Central memory CD8-positive, alpha-beta T cell (primary cell): ENCODE measurements around the gene CCDC69.
A peak's percentile ranks its signal among the peaks of the same experiment; 100 is the strongest.

Experiments
- ATAC-seq: fragments of 150-1000 bp; cut with Tn5 transposase; replicated peaks from 2 replicates; pipeline ENCODE4 v1.10.0; 2022; ENCODE audit warnings: mild to moderate bottlenecking, moderate FRiP score, moderate number of reproducible peaks; ENCODE audit not compliant: poor library complexity, severe bottlenecking; ENCODE audit errors: extremely low read depth
- DNase-seq, 2 donors: peaks; one replicate each; pipeline ENCODE4 v3.0.0; 2021; ENCODE audit warnings: low spot score in 2 of 2
- H3K27ac Mint-ChIP-seq: one replicate; pipeline ENCODE4 v1.8.0; 2022; ENCODE audit warnings: low read depth, mild to moderate bottlenecking, moderate library complexity, mixed read lengths
- H3K27me3 Mint-ChIP-seq: one replicate; pipeline ENCODE4 v1.8.0; 2022; ENCODE audit warnings: mixed read lengths
- H3K36me3 Mint-ChIP-seq: one replicate; pipeline ENCODE4 v1.8.0; 2022; ENCODE audit warnings: mild to moderate bottlenecking, moderate library complexity, mixed read lengths; ENCODE audit not compliant: insufficient read depth
- H3K4me1 Mint-ChIP-seq: one replicate; pipeline ENCODE4 v1.8.0; 2022; ENCODE audit warnings: mixed read lengths
- H3K4me3 Mint-ChIP-seq: one replicate; pipeline ENCODE4 v1.8.0; 2022; ENCODE audit warnings: mild to moderate bottlenecking, moderate library complexity, mixed read lengths
- H3K9me3 Mint-ChIP-seq: one replicate; pipeline ENCODE4 v1.8.0; 2022; ENCODE audit warnings: mixed read lengths

The CCDC69 gene

DNA sequence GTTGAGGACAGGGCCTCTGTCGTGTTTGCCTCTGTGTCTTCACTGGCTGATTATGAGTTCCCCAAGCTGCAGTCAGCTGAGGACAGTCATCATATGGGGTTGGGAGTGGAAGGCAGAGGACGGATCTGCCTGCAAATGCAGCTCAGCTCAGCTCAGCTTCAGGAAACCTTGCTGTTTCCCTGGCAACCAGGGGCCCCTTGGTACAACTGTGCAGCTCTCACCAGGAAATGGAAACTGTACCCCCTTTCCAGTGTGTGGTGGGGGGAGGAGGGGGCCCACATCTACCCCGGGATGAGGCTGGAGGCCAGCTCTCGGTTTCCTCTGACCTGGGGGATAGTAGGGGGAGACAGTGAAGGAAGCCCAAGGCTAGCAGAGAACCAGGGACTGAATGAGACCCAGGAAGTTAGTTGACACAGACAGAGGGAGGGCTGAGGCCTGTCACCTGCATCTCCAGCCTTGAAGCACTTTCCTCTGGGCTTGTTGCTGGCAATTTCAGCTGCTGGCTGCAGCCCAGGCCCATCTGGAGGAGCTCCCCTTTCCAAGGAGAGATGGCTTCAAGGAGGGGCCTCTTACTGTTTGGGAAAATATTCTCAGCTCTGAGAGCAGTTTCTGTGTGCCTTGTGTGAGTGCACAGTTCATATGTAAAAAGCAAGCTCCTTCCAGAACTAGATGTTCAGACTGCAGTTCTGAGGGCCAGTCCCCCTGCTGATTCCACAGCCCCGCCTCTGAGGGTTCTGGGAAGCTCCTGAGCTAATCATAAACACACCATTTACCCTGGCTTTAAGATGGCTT lies 73.2 kb downstream of the CCDC69 start:
- Mint-ChIP-seq H3K27me3 (no peaks in the 10 kb centered on the region), H3K36me3 (peaks cover 31% of the 10 kb centered on the region), H3K9me3 (no peaks in the 10 kb centered on the region), H3K4me1 (peaks cover 100% of the 10 kb centered on the region), H3K4me3 (peak overlapping the region; percentile 76), H3K27ac (peak overlapping the region; percentile 94)
- ATAC-seq (peak; percentile 89), DNase-seq (peak; percentile 49 to 69)

DNA sequence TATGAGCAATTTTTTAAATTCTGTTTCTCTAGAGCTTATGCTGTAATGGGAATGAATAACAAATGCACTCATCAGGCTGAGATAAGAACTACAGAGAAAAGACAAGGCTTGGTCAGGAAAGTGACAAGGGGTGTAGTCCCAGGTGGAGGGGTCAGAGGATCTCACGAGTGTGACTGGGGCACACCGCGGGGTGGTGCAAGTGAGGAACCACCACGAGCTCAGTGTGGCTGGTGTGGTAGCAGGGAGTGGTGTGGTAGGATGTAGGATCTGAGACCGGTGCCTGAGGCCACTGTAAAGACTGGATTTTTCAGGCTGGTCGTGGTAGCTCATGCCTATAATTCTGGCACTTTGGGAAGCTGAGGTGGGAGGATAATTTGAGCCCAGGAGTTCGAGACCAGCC lies 75.3 kb downstream of the CCDC69 start:
- Mint-ChIP-seq H3K4me1 (peaks cover 100% of the 10 kb centered on the region), H3K27ac (peak overlapping the region; percentile 94), H3K9me3 (no peaks in the 10 kb centered on the region), H3K4me3 (peak overlapping the region; percentile 76), H3K36me3 (peaks cover 30% of the 10 kb centered on the region), H3K27me3 (no peaks in the 10 kb centered on the region)
- DNase-seq, result no peak
- no peak for ATAC-seq

DNA sequence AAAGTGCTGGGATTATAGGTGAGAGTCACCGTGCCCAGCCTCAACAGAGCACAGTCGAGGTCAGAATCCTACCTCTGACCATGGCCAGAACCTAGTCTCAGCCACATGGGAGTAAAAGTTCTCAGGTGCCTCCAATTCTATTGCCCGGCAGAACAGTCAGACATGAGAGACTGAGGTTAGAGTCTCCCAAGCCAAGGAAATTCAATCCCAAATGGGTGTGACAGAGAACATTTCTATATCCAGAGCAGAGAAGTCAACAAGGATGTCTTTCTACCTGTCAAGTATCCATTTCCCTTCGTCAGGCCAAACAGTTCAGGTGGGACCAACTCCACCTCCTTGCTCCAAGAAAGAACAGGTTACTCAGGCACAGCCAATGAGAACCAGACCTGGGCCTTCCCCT lies 76.9 kb downstream of the CCDC69 start:
- Mint-ChIP-seq H3K9me3 (no peaks in the 10 kb centered on the region), H3K4me1 (peaks cover 100% of the 10 kb centered on the region), H3K36me3 (peaks cover 36% of the 10 kb centered on the region), H3K4me3 (peak overlapping the region; percentile 18), H3K27ac (peak overlapping the region; percentile 72), H3K27me3 (no peaks in the 10 kb centered on the region)
- ATAC-seq (no peak), DNase-seq (no peak)

DNA sequence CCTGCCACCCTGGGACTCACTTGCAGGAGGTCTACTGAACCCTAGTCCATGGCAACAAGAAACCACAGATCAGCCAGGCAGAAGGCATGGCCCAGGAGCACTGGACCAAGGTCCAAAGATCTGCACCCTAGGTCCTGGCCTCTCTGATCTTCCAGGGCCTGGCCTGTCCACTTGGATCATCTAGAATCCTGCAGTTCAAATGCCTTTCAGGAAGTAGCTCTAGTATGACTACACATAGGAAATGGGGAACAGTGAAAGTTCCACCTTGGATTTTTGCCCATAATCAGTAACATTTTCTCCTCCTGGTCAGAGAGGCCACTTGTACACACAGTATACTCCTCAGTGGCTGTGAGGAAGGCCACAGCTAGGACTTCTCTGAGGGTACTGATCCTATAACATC lies 77.8 kb downstream of the CCDC69 start:
- peaks cover 100% of the 10 kb centered on the region for H3K4me1 Mint-ChIP-seq
- no peaks in the 10 kb centered on the region for H3K27me3 Mint-ChIP-seq
- peaks cover 39% of the 10 kb centered on the region for H3K36me3 Mint-ChIP-seq
- DNase-seq (no peak), ATAC-seq (no peak)
- no peaks in the 10 kb centered on the region for H3K9me3 Mint-ChIP-seq
- H3K4me3 Mint-ChIP-seq, result peak overlapping the region; percentile 72
- H3K27ac Mint-ChIP-seq, result peak overlapping the region; percentile 91

DNA sequence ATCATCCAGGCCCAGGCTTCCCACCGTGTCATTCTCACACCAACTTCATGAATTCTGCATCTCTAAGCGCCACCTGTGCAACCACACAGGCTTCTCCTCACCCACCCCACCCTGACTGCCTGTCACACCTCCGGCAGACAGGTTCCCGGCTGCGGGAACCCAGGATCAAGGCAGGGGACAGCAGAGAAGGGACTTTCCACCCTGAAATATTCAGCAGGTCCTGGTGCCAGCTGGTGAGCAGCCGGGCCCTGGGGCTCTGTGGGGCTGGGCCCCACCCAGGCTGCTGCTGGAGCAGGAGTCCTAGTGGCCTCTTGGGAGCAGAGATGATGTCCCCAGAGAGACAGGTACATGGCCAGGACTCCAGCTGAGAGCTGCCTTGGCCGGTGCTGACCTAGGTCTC lies 79.0 kb downstream of the CCDC69 start:
- H3K27ac Mint-ChIP-seq, result peak overlapping the region; percentile 91
- H3K27me3 Mint-ChIP-seq, result no peaks in the 10 kb centered on the region
- no peaks in the 10 kb centered on the region for H3K9me3 Mint-ChIP-seq
- ATAC-seq, result no peak
- peak overlapping the region; percentile 72 for H3K4me3 Mint-ChIP-seq
- DNase-seq, result no peak
- H3K36me3 Mint-ChIP-seq, result peaks cover 37% of the 10 kb centered on the region
- H3K4me1 Mint-ChIP-seq, result peaks cover 94% of the 10 kb centered on the region

DNA sequence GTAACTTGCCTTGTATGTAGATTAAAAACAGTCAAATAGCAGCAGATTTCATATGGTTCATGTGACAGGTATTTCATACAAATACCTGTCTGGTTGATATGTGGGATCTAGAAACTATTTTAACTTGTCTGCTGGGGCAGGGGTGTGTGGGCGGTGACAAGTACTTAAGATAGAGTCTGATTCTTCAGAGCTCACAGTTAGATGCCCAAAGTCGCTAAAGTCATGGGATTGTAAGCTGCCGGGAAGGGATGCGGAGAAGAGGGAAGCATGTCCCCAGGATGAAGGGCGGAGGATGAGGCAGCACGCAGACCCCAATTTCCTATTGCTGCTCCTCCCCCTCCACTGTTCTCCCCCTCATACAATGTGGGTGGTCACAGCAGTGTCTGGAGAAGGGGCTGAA lies 79.6 kb downstream of the CCDC69 start:
- Mint-ChIP-seq H3K27ac (peak overlapping the region; percentile 75), H3K4me3 (peak overlapping the region; percentile 72), H3K27me3 (no peaks in the 10 kb centered on the region), H3K36me3 (peaks cover 40% of the 10 kb centered on the region), H3K4me1 (peaks cover 91% of the 10 kb centered on the region), H3K9me3 (no peaks in the 10 kb centered on the region)
- DNase-seq, result no peak
- no peak for ATAC-seq

DNA sequence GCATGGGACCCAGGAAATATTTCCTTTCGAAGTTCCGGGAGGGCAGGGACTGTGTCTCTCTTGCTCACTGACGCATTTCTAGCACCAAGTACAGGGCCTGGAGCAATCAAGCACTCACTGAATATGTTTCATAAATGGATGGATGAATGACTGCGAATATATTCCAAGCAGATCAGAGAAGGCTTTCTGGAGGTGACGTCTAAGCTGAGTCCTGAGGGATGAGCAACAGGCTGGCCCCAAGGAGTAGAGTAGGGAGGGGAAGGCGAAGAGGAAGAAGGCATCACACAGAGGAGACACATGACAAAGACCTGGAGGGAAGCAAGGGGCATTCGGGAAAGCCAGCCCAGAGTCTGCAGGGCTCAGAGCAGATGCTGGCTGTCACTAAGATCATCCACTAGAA lies 80.2 kb downstream of the CCDC69 start:
- ATAC-seq (no peak), DNase-seq (no peak)
- peak overlapping the region; percentile 75 for H3K27ac Mint-ChIP-seq
- H3K27me3 Mint-ChIP-seq, result no peaks in the 10 kb centered on the region
- H3K4me1 Mint-ChIP-seq, result peaks cover 91% of the 10 kb centered on the region
- H3K9me3 Mint-ChIP-seq, result no peaks in the 10 kb centered on the region
- peaks cover 45% of the 10 kb centered on the region for H3K36me3 Mint-ChIP-seq
- peak overlapping the region; percentile 72 for H3K4me3 Mint-ChIP-seq

DNA sequence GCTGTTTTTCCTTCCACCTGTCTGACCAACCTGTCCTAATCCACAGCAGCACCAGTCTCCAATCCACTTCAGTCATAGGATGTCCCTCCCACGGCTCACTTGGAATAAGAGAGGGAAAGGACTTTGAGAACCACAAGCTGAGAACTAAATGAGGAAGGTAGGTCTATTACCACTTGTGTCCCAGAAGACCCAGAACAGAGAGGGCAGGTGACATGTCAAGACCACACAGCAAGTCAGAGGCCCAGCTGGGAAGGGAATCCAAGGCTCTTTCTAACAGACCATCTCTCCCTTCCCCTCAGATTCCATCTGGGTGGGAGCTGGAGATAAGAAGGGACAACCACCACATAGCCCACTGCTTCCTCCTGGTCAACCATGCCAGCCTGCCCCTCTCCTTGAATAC lies 81.0 kb downstream of the CCDC69 start:
- H3K27ac Mint-ChIP-seq, result peak overlapping the region; percentile 75
- peak overlapping the region; percentile 72 for H3K4me3 Mint-ChIP-seq
- H3K27me3 Mint-ChIP-seq, result no peaks in the 10 kb centered on the region
- peaks cover 91% of the 10 kb centered on the region for H3K4me1 Mint-ChIP-seq
- DNase-seq, result no peak
- H3K36me3 Mint-ChIP-seq, result peaks cover 51% of the 10 kb centered on the region
- no peak for ATAC-seq
- no peaks in the 10 kb centered on the region for H3K9me3 Mint-ChIP-seq

DNA sequence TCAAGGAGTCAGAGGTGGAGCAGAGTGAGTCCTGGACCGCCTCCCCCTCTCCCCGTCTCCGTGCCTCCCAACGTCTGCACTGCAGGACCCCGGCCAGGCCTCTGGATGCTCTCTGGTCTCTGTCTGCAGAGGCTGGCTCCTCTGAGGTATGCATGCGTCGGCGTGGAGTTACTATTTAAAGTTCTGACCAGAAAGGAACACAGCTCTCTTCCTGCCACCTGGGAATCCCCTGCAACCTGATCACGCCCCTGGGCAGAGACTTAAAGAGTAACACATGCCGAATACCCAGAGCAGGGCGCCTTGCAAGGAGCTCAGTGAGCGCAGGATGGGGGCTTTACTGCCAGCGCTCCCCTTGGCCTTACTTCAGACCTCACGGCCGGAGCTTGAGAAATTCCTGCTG lies 82.4 kb downstream of the CCDC69 start:
- H3K4me3 Mint-ChIP-seq, result peak overlapping the region; percentile 72
- peaks cover 57% of the 10 kb centered on the region for H3K36me3 Mint-ChIP-seq
- H3K27me3 Mint-ChIP-seq, result no peaks in the 10 kb centered on the region
- H3K4me1 Mint-ChIP-seq, result peaks cover 91% of the 10 kb centered on the region
- peak overlapping the region; percentile 75 for H3K27ac Mint-ChIP-seq
- peak; percentile 34 for ATAC-seq
- no peaks in the 10 kb centered on the region for H3K9me3 Mint-ChIP-seq
- peak in 1 of 2 donors; percentile 44 for DNase-seq

DNA sequence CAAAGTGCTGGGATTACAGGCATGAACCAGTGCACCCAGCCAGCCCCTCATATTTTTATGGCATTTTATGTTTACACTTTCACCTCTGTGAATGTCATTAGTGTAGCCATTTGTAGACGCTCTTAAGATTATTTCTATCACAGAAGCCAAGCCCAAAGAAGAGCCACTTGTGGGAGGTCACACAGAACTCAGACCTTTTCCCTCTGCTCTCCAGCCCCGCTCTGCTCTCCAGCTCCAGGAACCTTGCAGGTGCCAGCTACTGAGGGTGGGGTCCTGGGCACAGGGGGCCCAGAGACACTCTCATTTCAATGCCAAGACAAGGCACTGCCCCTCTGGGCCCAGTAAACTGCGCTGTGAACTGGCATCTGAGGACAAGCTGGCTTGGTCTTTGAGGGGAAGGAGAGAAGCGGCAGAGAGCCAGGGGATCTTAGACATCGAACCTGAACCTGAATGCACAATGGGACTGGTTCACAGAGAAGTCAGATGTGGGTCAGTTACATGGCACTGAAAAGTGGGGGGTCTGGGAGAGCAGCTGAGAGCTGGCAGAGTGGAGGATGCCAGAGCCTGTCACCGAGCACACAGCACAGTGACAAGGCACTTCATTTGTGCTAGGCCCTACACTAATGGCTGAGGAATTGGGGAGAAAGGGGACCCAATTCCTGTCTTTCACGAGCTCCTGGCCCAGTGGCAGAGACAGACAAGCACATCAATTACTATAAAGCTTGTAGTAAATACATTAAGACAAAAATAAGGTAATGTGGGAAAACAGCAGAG lies 83.0 kb downstream of the CCDC69 start:
- Mint-ChIP-seq H3K4me1 (peaks cover 89% of the 10 kb centered on the region), H3K27me3 (no peaks in the 10 kb centered on the region), H3K9me3 (no peaks in the 10 kb centered on the region), H3K4me3 (peak overlapping the region; percentile 72), H3K27ac (peak overlapping the region; percentile 75), H3K36me3 (peaks cover 63% of the 10 kb centered on the region)
- no peak for DNase-seq
- ATAC-seq, result no peak

DNA sequence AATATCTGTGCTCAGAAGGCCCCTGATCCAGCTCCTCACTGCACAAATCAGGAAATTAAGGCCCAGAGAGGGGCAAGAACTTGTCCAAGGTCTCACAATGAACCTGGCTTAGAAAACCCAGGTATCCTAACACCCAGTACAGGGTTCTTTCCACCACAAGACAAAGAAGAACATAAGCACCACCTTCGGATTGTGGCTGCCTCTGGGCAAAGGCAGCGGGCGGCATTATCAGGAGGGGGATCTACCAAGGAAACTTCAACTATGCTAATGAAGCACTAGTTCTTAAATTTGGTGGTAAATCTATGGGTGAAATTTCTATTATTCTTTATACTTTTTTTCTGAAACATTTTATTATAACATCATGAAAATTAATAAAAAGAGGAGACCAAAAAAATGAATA lies 84.2 kb downstream of the CCDC69 start:
- ATAC-seq, result no peak
- H3K4me1 Mint-ChIP-seq, result peaks cover 81% of the 10 kb centered on the region
- no peaks in the 10 kb centered on the region for H3K27me3 Mint-ChIP-seq
- H3K36me3 Mint-ChIP-seq, result peaks cover 70% of the 10 kb centered on the region
- H3K9me3 Mint-ChIP-seq, result no peaks in the 10 kb centered on the region
- H3K27ac Mint-ChIP-seq, result peak overlapping the region; percentile 84
- peak overlapping the region; percentile 61 for H3K4me3 Mint-ChIP-seq
- DNase-seq, result no peak

DNA sequence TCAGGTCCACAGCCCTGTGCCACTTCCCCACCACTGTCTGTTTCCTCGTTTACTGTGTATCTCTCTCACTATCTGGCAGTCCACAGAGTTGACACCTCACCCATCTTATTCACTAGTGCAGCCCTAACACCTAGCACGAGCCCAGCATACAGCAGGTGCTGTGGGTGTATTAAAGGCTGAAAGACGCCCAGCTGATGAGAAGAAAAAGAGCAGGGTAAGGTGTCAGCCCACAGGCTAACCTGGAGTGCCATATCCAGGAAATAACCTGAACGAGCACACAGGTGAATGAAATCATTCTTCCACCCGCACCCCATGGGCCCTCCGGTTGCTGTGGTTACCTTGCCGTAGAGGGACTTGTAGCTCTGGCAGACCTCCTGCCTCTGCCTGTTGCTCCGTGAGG lies 84.9 kb downstream of the CCDC69 start:
- DNase-seq (peak in 1 of 2 donors; percentile 73), ATAC-seq (peak; percentile 94)
- Mint-ChIP-seq H3K27me3 (no peaks in the 10 kb centered on the region), H3K9me3 (no peaks in the 10 kb centered on the region), H3K36me3 (peaks cover 71% of the 10 kb centered on the region), H3K27ac (peak overlapping the region; percentile 84), H3K4me1 (peaks cover 75% of the 10 kb centered on the region), H3K4me3 (peak overlapping the region; percentile 61)

DNA sequence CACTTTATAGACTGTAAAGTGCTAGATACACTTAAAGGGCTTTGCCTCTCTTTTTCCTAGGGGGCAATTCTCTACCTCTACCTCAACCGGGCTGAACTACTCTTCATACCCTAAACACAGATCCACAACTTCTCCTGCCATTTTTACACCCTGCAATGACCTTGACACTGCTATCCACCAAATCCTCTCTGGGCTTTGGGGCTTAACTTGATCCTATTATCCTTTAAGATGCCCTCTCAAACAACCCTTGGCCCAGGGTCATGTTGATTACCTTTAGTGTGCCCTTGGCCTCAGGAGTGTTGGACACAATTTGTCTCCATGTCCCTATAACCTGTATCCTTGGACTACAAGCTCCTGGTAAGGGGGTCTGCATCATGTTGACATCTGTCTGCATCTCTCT lies 85.8 kb downstream of the CCDC69 start:
- Mint-ChIP-seq H3K9me3 (no peaks in the 10 kb centered on the region), H3K36me3 (peaks cover 72% of the 10 kb centered on the region), H3K4me3 (peak overlapping the region; percentile 61), H3K27ac (peak overlapping the region; percentile 84), H3K4me1 (peaks cover 71% of the 10 kb centered on the region), H3K27me3 (no peaks in the 10 kb centered on the region)
- DNase-seq (no peak), ATAC-seq (no peak)
